Activated T-cell treated with anti-CD3 and anti-CD28 coated beads for 4 hours (primary cell): ENCODE measurements around the gene HNRNPC.
A peak's percentile ranks its signal among the peaks of the same experiment; 100 is the strongest.

ENCODE experiments used
- DNase-seq: peaks from one replicate; pipeline ENCODE4 v3.0.0-alpha.2; 2020

HNRNPC gene

DNA sequence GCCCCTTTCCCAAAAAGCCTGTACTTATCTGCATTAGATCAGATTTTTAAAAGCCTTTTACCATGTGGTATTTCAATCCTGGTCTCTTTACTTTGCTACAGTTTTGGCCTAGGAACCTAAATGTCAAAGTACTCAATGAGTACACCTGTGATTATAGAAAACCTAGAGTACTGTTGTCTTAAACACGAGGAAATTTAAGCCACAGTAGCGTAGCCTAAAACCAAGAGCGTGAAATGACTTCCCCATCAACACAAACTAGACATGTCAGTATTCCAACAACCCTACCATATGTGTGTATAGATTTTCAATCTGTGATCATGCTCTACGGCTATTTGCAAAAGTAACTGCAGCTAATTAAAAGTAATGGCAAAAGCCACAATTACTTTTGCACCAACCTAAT lies 60.7 kb downstream of the HNRNPC start:
- no peak for DNase-seq

DNA sequence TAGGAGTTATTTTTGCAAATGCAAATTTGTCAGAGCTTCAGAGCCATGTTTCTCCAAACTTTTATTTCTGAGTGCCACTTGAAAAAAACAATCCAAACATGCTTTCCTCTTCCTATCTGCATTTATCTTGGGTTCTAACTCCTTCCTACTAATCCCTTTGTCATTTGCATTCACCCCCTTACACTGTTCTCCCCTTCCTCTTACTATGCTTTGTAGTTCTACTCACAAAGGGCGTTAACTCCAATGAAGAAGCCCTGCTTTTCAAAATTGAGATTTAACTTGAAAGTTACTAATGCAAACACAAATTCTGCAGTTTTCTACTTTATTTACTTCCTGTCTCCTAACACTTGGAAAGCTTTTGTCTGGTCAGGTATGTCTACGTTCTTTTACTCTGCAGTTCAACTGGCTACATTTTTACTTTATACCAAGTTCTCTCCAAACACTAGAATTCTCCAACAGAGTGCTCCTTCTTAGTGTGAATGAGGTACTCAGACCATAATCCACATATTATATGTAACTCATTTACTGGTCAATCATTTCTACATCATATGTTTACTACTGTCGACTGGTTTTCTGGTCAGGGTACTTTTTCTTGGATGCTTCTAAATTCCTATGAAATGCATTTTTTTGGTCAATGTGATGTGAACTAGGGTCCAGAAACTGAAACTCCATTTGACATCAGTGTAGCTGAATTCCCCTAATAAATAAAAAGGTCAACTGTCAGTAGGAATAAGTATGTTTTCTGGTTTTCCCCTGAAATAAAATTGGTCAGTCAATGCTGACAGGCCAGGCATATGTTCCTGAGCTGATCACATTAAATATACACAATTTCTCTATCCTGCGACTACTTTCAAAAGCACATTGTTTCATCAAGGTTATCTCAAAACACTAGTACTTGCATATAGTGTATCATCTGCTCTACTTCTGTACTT lies 62.2 kb downstream of the HNRNPC start:
- no peak for DNase-seq

DNA sequence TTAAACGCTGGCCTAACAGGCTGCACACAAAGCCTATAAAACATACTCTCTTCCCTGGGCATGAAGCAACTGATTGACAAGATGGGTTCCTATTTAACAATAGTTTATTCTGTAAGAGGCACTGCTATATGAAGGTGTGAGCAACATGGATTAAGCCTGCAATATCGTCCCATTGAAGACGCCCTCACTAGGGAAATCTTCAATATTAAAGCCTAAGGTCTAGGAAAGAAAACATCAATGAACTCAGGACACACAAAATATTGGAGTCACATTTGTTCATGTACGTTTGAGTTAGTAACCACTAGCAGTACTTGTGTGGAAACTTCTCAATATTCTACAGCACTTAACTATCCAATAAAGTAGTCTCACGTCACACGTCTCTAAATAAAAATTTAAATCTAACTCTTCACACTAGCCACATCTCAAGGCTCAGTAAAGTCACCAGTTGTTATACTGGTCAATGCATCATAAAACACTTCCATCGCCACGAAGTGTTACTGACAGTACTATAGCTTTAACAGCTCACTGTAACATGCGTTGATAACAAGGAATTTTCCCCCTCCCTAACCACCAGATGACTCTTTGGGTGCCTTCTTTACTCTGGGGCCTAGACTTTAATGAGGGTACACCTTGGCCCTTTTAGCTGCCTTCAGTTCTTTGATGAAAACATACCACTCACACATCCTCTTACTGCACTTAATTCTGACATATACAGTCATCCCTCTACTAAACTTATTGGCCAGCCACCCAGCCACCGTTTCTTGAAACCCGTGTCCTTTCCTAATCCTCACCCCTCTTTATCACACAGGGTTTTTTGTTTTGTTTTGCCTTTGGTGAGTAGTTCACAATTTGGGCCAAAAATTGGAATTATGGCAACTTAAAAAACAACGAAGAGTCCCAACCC lies 63.3 kb downstream of the HNRNPC start:
- DNase-seq: no peak

DNA sequence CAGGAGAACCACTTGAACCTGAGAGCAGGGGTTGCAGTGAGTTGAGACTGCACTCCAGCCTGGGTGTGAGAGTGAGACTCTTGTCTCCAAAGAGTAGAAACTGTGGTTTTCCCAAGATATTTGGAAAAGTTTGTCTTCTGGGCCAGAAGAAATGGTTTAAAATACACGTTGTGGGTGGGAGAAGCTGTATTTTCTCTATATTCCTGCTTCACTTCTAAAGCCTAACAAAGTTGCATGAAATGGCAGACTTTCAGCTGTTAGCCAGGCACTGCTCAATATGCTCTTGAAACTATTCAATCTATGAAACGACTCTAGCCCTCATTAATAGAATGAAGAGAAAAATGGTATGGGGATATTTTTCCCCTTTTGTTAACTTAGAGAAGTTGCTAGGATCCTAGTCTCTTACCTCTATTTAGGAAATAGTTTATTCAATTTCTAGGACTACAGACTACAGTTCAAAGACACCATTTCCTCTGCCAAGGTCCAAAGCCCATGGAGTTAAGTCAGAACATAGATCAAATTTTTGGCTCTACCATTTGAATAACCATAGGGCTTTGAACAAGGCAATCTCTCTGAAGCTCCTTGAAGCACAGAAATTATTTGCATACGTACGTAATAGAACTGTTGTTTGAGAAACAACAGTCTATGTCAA lies 64.1 kb downstream of the HNRNPC start:
- DNase-seq: no peak

DNA sequence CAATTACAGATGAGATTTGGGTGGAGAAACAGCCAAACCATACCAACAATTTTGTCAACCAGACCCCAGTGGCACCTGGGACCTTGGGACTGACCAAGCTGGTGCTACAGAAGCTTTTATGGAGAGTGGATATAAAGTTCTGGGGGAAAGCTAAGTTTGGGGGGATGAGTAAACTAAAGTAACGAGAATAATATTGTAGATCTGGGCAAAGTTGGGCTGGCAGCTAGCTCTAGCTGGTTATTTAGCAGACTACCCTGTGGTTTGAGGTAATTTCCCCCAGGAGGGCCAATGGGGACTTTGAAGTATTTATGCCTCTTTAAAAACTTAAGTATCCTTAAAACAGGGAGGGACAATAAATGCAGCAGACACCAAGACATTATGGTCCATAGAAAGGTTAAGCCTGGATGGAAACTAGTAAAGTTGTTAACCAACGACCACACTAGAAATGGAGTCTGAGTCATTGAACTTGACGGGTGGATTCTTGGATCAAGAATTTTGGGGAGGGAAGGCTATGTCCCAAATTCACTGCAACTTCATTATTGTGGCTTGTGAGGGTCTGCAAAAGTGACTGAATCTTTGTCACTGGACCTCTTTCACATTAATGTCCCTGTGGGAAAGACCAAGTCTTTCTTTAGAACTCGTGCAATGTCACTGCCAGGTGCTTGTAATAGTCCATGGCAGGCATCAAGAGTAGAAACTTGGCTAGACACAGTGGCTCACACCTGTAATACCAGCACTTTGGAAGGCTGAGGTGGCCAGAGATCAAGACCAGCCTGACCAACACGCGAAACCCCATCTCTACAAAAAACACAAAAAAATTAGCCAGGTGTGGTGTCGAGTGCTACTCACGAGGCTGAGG lies 64.8 kb downstream of the HNRNPC start:
- no peak for DNase-seq

DNA sequence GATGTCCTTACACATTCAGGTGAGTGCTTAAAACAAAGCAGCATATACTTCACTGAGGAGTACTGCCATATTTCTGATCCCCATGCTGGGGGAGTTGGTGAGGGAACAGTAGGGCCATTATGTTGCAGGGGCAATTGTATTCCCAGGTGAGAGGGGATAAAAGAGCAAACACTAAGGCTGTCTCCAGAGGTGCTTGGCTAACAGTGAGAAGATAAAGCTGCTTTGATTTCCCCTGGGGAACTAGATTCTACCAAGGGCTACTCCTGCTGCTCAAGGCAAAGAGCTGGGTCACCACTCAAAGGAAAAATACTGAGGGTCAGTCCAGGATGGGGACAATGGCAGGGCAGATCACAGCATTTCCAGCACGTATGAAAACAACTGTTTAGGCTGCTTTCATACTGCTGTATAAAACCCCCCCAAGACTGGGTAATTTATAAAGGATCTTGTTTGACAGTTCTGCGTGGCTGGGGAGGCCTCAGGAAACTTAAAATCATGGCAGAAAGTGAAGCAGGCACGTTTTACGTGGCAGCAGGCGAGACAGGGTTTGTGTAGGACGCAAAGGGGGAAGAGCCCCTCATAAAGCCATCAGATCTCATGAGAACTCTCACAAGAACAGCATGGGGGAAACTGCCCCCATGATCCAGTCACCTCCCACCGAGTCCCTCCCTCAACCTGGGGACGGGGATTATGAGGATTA lies 65.6 kb downstream of the HNRNPC start:
- no peak for DNase-seq

DNA sequence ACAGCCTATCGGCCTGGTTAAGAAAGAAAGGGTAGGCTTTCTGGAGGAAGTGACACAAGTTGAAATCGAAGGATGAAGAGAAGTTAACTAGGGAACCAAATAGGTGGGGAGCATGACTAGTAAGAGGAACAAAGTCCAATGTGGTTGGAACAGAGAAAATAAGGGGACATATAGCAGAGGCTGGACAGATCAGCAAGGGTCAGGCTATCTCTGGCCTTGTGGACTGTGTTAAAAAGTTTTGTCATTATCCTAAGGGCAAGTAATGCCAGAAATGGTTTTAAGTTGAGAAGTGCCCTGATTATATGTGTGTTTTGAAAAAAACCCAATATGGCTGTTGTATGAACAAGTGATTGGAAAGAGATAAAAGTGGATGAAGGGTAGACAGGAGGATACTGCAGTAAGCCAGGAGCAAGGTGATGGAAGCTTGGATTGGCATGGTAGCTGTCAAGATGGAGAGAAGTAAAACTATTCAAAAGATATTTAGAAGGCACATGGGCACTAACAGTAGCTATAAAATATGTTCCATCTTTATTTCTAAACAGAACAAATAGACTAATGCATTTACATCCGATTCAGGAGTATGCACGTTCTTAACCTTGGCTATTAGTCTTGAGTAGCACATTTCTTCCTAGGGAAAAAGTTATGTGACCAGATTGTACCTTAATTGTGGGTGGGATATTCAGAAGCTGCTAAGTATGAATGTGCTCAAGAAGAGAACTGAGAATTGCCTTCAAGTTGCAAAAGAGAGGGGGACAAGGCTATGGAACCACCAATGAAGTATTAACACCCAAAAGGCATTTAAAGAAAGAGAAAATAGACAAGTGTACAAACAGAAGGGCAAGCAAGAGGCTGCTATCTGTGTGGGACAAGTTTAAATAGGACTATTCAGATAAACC lies 66.5 kb downstream of the HNRNPC start:
- no peak for DNase-seq

DNA sequence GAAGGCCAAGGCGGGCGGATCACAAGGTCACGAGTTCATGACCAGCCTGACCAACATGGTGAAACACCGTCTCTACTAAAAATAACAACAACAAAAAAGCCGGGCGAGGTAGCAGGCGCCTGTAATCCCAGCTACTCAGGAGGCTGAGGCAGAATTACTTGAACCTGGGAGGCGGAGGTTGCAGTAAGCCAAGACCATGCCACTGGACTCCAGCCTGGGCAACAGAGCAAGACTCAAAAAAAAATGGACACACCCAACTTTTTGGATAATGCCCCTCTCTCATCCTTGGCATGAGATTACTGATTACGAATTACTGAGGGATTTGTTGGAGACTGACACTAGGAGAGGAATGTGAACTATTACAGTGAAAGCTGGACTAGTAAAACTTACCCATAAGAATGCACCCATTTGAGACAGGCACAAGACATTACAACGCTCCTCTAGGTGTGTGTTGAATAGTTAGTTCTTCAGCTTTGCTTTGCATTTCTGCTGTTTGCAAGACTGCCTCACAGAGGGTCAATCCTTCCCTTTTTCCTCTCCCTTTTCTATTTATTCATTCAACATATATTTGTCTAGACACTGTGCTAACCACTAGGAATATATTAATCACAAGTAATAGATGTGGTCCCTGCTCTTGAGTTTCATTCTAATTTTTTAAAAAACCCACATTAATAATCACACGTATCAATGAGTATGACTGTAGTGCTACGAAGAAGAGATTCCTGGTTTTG lies 67.3 kb downstream of the HNRNPC start:
- DNase-seq: no peak

DNA sequence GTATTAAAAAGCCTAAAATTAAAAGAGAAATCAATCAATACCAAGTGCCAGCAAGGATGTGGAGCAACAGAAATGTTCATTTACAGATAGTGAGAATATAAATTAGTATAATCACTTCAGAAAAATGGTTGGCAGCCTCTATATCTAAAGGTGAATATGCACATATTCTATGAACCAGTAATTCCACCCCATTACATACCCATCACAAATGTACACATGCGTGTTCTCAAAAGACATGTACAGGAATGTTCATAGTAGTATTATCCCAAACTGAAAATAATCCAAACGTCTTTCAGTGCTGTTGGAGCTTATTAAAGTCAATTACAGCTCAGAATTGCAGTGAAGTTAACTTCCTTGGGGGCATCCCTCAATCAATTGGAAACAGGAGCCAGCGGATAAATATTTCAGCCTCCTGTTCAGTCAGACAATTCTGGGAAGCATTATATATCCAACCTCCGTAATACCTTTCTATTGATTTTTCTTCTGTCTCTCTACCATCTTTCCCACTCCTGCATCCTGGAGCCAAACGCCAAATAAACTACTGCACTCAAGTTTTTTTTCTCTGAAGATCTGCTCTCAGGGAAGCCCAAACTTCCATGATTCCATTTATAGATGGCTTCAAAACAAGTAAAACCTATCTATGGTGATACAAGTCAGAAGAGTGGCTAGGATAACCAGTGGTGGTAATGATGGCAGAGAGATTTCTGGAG lies 68.3 kb downstream of the HNRNPC start:
- DNase-seq: no peak

DNA sequence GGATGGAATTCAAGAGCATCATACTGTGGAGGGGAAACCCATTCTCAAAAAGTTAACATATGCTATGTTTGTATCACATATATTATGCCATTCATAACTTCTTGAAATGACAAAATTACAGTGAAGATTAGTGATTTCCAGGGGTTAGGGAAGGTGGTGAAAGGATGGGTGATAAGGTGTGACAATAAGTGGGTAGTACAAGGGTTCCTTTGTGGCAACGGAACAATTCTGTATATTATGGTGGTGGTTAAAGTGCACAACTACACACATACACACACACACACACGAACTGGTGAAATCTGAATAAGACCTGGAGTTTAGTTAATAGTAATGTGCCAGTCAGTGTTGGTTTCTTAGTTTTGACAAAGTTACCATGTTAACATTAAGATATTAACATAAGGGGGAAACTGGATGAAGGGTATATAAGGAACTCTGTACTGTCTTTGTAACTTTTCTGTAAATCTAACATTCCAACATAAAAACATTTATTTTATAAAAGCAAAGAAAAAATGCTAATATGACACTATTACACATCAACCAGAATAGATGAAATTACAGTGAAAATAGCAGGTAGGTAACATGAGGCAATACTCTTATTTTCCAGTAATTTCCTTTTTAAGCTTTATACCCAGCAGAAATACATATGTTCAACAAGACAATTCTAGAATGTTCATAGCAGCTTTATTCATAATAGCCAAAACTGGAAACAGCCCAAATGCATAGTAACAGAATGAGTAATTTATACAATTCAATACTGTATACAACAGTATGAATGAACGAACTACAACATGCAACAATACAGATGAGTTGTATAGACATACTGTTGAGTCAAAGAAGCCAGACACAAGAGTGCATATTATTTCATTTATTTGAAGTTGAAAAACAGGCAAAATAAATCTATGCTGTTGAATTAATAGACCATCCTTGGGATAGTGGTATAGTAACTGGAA lies 69.4 kb downstream of the HNRNPC start:
- no peak for DNase-seq

DNA sequence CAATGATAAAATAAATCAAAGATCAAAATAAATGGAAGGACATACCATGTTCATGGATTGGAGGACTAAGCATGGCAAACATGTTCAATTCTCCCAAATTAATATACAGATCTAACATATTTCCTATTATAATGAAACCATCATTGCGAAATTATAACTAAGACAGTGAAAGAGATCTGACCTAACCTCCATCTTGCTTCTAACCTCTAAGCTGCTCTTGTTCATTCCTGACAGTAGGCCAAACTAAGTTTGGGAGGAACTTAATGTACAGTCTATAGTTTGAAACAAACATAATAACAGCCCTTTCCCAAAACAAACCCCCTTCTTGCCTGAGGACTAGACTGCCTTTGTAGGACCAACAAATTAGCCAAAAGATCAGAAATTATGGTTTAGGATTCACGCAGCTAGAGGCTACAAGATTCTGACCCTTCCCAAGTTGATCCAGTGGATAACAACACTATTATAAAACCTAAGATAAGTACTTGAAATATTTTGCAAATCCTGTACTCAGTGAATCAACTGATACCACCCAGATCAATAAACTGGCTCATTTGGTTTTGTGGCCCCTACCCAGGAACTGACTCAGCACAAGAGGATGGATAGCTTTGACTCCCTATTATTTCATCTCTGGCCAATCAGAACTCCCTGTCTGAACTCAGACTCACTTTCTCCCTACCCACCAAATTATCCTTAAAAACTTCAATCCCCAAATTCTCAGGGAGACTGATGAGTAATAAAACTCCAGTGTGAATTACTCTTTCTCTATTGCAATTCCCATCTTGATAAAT lies 71.6 kb downstream of the HNRNPC start:
- no peak for DNase-seq

DNA sequence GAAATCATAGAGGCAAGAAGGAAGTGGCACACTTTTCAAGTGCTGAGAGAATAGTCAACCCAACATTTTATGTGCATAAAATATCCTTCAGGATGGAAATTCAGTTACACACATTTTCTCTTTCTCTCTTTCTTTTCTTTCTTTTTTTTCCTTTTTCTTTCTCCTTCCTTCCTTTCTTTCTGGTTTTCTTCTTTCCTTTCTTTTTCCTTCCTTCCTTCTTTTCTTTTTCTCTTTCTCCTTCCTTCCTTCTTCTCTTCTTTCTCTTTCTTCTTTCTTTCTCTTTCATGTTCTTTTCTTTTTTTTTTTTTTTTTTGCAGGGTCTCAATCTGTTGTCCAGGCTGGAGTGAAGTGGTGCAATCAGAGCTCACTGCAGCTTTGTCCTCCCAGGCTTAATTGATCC lies 74.6 kb downstream of the HNRNPC start:
- no peak for DNase-seq

DNA sequence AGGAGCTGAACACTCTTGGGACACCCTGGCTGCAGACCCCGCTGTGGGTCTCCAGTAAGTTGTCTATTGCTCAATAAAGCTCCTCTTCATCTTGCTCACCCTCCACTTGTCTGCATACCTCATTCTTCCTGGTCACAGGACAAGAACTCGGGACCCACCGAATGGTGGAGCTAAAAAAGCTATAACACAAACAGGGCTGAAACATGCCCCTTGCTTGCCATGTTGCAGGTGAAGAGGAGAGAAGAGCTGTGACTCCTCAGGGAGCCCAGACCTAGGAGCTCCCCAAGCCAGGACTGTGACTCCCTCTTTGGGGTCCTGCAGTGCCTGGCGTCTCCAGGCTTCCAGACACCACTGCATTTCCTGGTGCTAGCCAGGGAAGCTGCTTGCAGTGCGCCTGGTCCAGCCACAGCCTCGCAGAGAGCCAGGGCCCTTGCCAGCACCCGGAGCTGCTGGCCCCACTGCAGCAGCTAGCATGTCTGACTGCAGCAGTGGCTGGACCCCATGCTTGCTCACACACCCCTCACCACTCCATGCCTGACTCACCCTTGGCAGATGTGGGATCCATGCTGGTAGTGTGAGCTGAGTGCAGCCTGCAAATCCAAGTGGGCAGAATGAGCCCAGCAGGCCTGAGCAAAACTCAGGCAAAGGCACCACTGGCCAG lies 76.2 kb downstream of the HNRNPC start:
- DNase-seq: no peak

DNA sequence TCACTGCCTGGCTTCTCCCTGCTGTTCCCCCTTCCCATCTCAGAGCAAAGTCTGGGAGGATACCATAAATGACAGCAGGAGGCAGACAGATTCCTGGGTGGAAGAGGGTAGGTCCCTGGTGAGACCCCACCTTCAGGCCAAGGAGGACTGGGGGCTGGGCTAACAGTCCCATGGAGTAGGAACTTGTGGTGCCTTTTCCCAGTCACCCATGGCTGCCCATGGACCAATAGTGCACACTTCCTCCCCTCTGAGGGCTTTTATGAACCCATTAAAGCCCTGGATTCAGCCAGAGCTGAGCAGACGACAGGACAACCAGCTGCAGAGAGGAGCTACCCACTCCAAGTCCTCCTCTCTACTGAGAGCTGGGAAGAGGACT lies 76.8 kb downstream of the HNRNPC start:
- no peak for DNase-seq

DNA sequence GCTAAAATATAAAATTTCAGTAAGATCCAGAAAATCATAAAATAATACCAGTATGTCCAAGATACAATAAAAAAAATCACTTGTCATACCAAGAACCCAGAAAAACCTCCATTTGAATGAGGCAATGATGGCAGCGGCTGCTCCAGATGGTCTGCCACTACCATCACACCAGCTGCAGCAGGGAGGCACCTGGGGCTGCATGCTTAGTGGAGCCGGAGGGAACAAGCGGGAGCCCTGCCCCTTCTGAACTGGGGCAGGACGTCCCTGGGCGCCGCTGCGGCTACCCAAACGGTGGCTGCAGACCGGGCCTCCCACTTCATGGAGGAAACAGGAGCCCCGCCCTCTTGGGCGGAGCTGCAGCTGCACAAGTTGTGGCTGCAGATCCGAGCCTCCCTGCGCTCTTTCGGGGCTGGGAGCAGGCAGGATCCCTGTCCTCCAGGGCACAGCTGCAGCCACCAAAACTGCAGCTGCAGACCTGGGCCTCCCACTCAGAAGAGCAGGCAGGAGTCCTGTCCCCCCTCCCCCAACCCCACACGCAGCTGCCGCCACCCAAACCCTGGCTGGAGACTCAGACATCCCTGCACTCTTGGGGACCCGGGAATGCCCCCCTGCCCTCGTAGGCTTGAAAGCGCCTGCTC lies 77.3 kb downstream of the HNRNPC start:
- peak; percentile 22 for DNase-seq

DNA sequence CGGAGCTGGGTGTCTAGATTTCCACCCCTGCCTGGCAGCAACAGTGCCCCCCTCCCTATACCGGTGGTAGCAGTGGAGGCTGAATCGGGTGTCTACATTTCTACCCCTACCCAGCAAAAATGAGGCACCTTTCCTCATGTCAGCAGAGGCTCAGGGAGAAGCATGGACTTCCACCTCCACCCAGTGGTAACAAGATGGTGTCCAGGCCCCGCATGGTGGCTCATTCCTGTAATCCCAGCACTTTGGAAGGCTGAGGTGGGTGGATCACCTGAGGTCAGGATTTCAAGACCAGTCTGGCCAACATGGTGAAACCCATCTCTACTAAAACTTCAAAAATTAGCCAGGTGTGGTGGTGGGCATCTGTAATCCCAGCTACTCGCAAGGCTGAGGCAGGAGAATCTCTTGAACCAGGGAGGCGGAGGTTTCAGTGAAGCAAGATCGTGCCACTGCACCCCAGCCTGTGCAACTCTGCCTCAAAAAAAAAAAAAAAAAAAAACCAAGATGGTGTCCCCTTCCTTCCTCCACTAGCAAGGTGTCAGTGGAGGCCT lies 77.9 kb downstream of the HNRNPC start:
- no peak for DNase-seq
